D721Med (cell line): ENCODE results near the gene GFRA1.

Experiments
- DNase-seq: peaks from one replicate; pipeline ENCODE4 v3.0.0; 2011; ENCODE audit warnings: low spot score; ENCODE audit not compliant: insufficient read length
- FAIRE-seq: peaks from 2 replicates; lab custom pipeline; 2011; peaks lifted over from hg19 to GRCh38; lab: Jason Lieb, UNC
- TF ChIP-seq, protein P1 (sequence below): IDR thresholded peaks from 2 replicates; pipeline ENCODE4 v1.5.1; 2012; ENCODE audit warnings: mild to moderate bottlenecking, control low read depth; ENCODE audit not compliant: insufficient read depth; ENCODE audit errors: missing control alignments

GFRA1 gene

GRCh38 chr10:116143673-116144222 is 129.3 kb downstream of the GFRA1 start:
- no peak for FAIRE-seq
- no peak for DNase-seq
- TF ChIP-seq, protein P1, sequence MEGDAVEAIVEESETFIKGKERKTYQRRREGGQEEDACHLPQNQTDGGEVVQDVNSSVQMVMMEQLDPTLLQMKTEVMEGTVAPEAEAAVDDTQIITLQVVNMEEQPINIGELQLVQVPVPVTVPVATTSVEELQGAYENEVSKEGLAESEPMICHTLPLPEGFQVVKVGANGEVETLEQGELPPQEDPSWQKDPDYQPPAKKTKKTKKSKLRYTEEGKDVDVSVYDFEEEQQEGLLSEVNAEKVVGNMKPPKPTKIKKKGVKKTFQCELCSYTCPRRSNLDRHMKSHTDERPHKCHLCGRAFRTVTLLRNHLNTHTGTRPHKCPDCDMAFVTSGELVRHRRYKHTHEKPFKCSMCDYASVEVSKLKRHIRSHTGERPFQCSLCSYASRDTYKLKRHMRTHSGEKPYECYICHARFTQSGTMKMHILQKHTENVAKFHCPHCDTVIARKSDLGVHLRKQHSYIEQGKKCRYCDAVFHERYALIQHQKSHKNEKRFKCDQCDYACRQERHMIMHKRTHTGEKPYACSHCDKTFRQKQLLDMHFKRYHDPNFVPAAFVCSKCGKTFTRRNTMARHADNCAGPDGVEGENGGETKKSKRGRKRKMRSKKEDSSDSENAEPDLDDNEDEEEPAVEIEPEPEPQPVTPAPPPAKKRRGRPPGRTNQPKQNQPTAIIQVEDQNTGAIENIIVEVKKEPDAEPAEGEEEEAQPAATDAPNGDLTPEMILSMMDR, result no peak

GRCh38 chr10:116141855-116142254 is 131.2 kb downstream of the GFRA1 start:
- no peak for FAIRE-seq

DNA sequence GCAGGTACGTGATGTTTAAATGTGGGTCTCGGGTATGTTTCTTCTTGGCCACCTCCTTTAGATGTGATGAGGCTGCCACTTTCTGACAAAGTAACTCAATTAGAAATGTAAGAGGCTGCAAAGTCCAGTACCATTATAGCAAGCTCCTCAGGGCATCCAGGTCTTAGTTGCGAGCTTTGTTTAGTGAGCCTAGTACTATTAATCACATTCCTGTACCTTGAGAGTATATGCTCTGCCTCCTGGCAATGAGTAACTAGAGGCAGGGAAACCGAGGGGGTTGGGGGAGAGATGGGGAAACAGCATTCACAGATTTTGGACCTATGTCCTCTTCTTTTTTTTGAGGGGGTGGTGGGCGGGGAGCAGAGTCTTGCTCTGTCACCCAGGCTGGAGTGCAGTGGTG is 131.8 kb downstream of the GFRA1 start:
- TF ChIP-seq, protein P1, result no peak
- DNase-seq (no peak), FAIRE-seq (no peak)

More at GRCh38 chr10:116141855-116142254, 131.2 kb downstream of the GFRA1 start:
- DNase-seq, result no peak
- TF ChIP-seq, protein P1, result no peak

DNA sequence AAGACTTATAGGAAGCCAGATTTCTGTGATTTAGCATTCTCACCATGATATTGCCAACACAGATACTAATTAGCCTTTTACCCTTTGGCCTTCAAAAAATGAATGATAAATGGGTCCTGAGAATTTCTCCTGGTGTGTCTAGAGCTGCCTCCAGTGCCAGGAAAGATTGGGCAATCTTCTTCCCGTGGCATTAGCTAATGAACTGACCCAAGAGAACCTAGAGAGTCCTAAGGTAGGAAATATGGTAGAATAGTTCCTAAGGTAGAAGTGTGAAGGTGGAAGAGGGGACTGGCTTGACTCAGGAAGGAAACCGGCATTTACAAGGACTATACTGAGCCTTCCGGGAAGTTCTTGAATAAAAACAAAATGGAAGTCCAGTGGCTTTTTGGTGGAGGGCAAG is 133.1 kb downstream of the GFRA1 start:
- FAIRE-seq, result no peak
- TF ChIP-seq, protein P1, result no peak
- no peak for DNase-seq

GRCh38 chr10:116138897-116139296 is 134.1 kb downstream of the GFRA1 start:
- TF ChIP-seq, protein P1, result no peak
- no peak for FAIRE-seq
- no peak for DNase-seq

DNA sequence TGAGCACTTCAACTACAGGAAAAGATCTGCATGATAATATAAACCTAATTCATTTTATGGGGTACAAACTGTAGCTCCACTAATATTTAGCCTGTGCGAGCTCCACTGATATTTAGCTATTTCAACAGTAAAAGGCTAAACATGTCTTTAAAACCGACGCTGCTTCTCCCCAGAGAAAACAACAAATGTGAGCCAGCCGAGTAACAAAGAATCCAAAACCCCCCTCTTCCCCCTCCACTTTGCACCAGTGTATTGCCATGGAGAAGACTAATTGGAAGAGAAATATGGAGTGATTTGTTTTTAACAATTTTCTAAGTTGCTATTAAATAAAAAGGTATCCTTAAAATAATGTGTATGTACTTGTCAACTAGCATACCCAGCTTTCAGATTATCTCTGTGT is 136.7 kb downstream of the GFRA1 start:
- DNase-seq, result no peak
- TF ChIP-seq, protein P1, result no peak
- FAIRE-seq, result no peak

DNA sequence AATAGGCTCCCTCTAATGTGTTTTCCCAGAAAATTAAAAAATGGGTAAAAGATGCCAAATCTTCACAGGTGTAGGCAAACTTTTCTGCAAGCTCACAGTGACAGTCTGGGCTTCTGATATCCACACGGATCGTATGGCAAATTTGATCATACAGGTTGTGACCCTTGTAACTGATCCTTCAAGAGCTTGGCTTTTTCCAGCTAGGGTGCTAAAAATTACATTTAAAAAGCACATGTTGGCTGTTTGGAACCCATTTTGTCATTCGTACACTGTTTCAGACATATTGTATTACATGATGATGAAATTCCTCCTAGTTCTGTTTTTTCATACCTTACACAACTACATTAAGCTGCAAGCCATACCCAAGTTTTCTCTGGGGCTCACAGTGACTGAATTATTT is 138.7 kb downstream of the GFRA1 start:
- TF ChIP-seq, protein P1, result no peak
- FAIRE-seq (no peak), DNase-seq (no peak)
